ENCODE measurements around the gene ENSA.
"Not testable (repeated sequence)": the region's sequence is repeated elsewhere in the genome, so short reads cannot be mapped to it uniquely, and the experiment has no call there.

- not testable (repeated sequence) for TF ChIP-seq CTCF (optimal IDR thresholded peaks at IDR 0.05 in 1 of 3, IDR thresholded peaks at IDR 0.05 in 1 of 3, conservative IDR thresholded peaks at IDR 0.05 in 1 of 3; ENCODE audit: extremely low read depth in 1 of 3, insufficient read depth in 2 of 3, low read length in 3 of 3); EZH2 (IDR thresholded peaks at IDR 0.05; ENCODE audit: low read length)
Observed at GRCh38 chr1:150598346-150598745, 31.1 kb downstream of the ENSA start.

All from keratinocyte (primary cell).